Renal cortical epithelial cell (primary cell): ENCODE results near the gene NDUFV2. TPM values are rescaled to one million over a fixed set of nuclear protein-coding genes. Genes with fewer than 3 reads are reported as not detected.
"Not testable (repeated sequence)": the region's sequence is repeated elsewhere in the genome, so short reads cannot be mapped to it uniquely, and the experiment has no call there.

Source experiments
- DNase-seq: peaks from one replicate; pipeline ENCODE4 v3.0.0-alpha.2; 2011; ENCODE audit warnings: low read depth
- total RNA-seq: library from RNA; depleted of rRNA; stranded (reverse); fragments of >200 nt; gene quantifications from 2 replicates; pipeline ENCODE4 v1.2.3, GENCODE V29; 2014

NDUFV2 gene
- total RNA-seq, 1 donor from 2014 or later = 114 TPM

GRCh38 chr18:9090578-9090977, 11.9 kb upstream of the NDUFV2 start:
- no peak for DNase-seq

- no peak for DNase-seq
Observed at GRCh38 chr18:9091066-9091476, 11.4 kb upstream of the NDUFV2 start.

GRCh38 chr18:9092665-9093064, 9.8 kb upstream of the NDUFV2 start:
- no peak for DNase-seq

GRCh38 chr18:9093109-9093508, 9.4 kb upstream of the NDUFV2 start:
- not testable (repeated sequence) for DNase-seq

GRCh38 chr18:9094307-9095226, 7.9 kb upstream of the NDUFV2 start:
- DNase-seq = peak; percentile 68

GRCh38 chr18:9095297-9096006, 7.0 kb upstream of the NDUFV2 start:
- no peak for DNase-seq

- DNase-seq = no peak
Observed at GRCh38 chr18:9096007-9096371, 6.5 kb upstream of the NDUFV2 start.

- DNase-seq = no peak
Observed at GRCh38 chr18:9096685-9097084, 5.8 kb upstream of the NDUFV2 start.

- DNase-seq = no peak
Observed at GRCh38 chr18:9097349-9097748, 5.2 kb upstream of the NDUFV2 start.

GRCh38 chr18:9100796-9101195, 1.7 kb upstream of the NDUFV2 start:
- DNase-seq = no peak

GRCh38 chr18:9101730-9102507, 580 bp upstream of the NDUFV2 start:
- peak; percentile 86 for DNase-seq

GRCh38 chr18:9103376-9103873, 926 bp downstream of the NDUFV2 start:
- peak; percentile 65 for DNase-seq

- DNase-seq = no peak
Observed at GRCh38 chr18:9104244-9104901, 1.9 kb downstream of the NDUFV2 start.

GRCh38 chr18:9105420-9105819, 2.9 kb downstream of the NDUFV2 start:
- no peak for DNase-seq

- no peak for DNase-seq
Observed at GRCh38 chr18:9106094-9106493, 3.6 kb downstream of the NDUFV2 start.

- peak; percentile 24 for DNase-seq
Observed at GRCh38 chr18:9106800-9107584, 4.5 kb downstream of the NDUFV2 start.

- DNase-seq = no peak
Observed at GRCh38 chr18:9108911-9109310, 6.4 kb downstream of the NDUFV2 start.

GRCh38 chr18:9109523-9109922, 7.0 kb downstream of the NDUFV2 start:
- no peak for DNase-seq

GRCh38 chr18:9113468-9114149, 11.1 kb downstream of the NDUFV2 start:
- no peak for DNase-seq

- no peak for DNase-seq
Observed at GRCh38 chr18:9115984-9116383, 13.5 kb downstream of the NDUFV2 start.
